Caco-2 (cell line): ENCODE measurements around the gene IGF2. TPM values are rescaled to one million over a fixed set of nuclear protein-coding genes. Genes with fewer than 3 reads are reported as not detected.

ENCODE experiments used
- BruUV-seq: library from RNA; stranded (reverse); fragments of 400-500 nt; replicated peaks from 2 replicates; lab custom pipeline; 2021; lab: Mats Ljungman, UMichigan
- CTCF ChIA-PET: fragments of 300-600 bp; sonication (Branson Sonifier 250); formaldehyde crosslinking; loops from one replicate; lab custom pipeline; 2022; ENCODE audit warnings: antibody characterized with exemption; lab: Charles Lee
- POLR2A ChIA-PET: fragments of 300-600 bp; sonication (Branson Sonifier 250); formaldehyde crosslinking; loops from one replicate; lab custom pipeline; 2022; ENCODE audit warnings: antibody characterized with exemption; lab: Charles Lee
- DNase-seq, 2 experiments: peaks; one replicate each; pipeline versions ENCODE4 v3.0.0 to v3.0.0-alpha.2; 2020 to 2022
- H3K27me3 ChIP-seq: replicated peaks from 2 replicates; pipeline ENCODE4 v1.6.0; 2011; ENCODE audit warnings: low read length; ENCODE audit not compliant: control insufficient read depth, insufficient read depth
- H3K36me3 ChIP-seq: 2 replicates; pipeline ENCODE4 v1.5.1; 2011; ENCODE audit warnings: low read length; ENCODE audit not compliant: control insufficient read depth, insufficient read depth
- H3K4me1 ChIP-seq: fragments of 250-450 bp; sonication (Bioruptor Pico); 2 replicates; pipeline ENCODE4 v1.5.1; 2020; ENCODE audit warnings: mild to moderate bottlenecking
- H3K4me3 ChIP-seq: 2 replicates; pipeline ENCODE4 v1.5.1; 2011; ENCODE audit warnings: low read depth, mild to moderate bottlenecking, control low read depth, low read length
- H3K9me3 ChIP-seq: fragments of 250-450 bp; sonication (Bioruptor Pico); 2 replicates; pipeline ENCODE4 v1.5.1; 2020; ENCODE audit warnings: mild to moderate bottlenecking, moderate library complexity
- H3K27ac Mint-ChIP-seq: one replicate; pipeline ENCODE4 v1.8.0; 2022; ENCODE audit warnings: mixed read lengths; ENCODE audit not compliant: unreplicated experiment
- H3K27me3 Mint-ChIP-seq: one replicate; pipeline ENCODE4 v1.8.0; 2022; ENCODE audit warnings: mixed read lengths; ENCODE audit not compliant: insufficient read depth, unreplicated experiment
- H3K36me3 Mint-ChIP-seq: one replicate; pipeline ENCODE4 v1.8.0; 2022; ENCODE audit warnings: mild to moderate bottlenecking, mixed read lengths; ENCODE audit not compliant: insufficient read depth, unreplicated experiment
- H3K4me1 Mint-ChIP-seq: one replicate; pipeline ENCODE4 v1.8.0; 2022; ENCODE audit warnings: low read depth, mixed read lengths; ENCODE audit not compliant: unreplicated experiment
- H3K4me3 Mint-ChIP-seq: one replicate; pipeline ENCODE4 v1.8.0; 2022; ENCODE audit warnings: mild to moderate bottlenecking, moderate library complexity, mixed read lengths; ENCODE audit not compliant: unreplicated experiment
- H3K9me3 Mint-ChIP-seq: one replicate; pipeline ENCODE4 v1.8.0; 2022; ENCODE audit warnings: mixed read lengths; ENCODE audit not compliant: unreplicated experiment
- intact Hi-C: fragments of 100-400 bp; cut with micrococcal nuclease; formaldehyde crosslinking; loops from one replicate; pipeline ENCODE4 v1.10.0; 2022; ENCODE audit not compliant: unreplicated experiment
- total RNA-seq: library from RNA; stranded (reverse); gene quantifications from 2 replicates; pipeline ENCODE4 v1.2.3, GENCODE V29; 2022
- TF ChIP-seq, protein P1 (sequence below), 2 experiments: fragments of 200-600 bp in 1 of 2; IDR thresholded peaks; 1 replicate in 1 of 2; 2 replicates in 1 of 2; pipeline versions ENCODE4 v1.5.1 to v1.8.0; 2011 to 2022; ENCODE audit warnings: antibody characterized with exemption in 1 of 2, control low read depth in 1 of 2, inconsistent platforms in 1 of 2, low read depth in 1 of 2, low read length in 1 of 2, mild to moderate bottlenecking in 1 of 2, moderate library complexity in 1 of 2; ENCODE audit not compliant: insufficient read depth in 1 of 2, severe bottlenecking in 1 of 2, unreplicated experiment in 1 of 2

Gene IGF2
- total RNA-seq, 1 experiment from 2014 or later = 1,397 TPM

- H3K27ac Mint-ChIP-seq = no peak overlapping the region
- DNase-seq = no peak
- no peak overlapping the region for H3K4me3 Mint-ChIP-seq
- Histone ChIP-seq H3K27me3 (no peaks in the 10 kb centered on the region), H3K9me3 (no peaks in the 10 kb centered on the region), H3K36me3 (no peaks in the 10 kb centered on the region), H3K4me1 (no peaks in the 10 kb centered on the region), H3K4me3 (no peak overlapping the region)
- H3K4me1 Mint-ChIP-seq = no peaks in the 10 kb centered on the region
- ChIA-PET POLR2A (no interaction called here), CTCF (no interaction called here)
- BruUV-seq = no TSS peak
- no peaks in the 10 kb centered on the region for H3K36me3 Mint-ChIP-seq
- intact Hi-C loops = no loop called here
- TF ChIP-seq, protein P1, sequence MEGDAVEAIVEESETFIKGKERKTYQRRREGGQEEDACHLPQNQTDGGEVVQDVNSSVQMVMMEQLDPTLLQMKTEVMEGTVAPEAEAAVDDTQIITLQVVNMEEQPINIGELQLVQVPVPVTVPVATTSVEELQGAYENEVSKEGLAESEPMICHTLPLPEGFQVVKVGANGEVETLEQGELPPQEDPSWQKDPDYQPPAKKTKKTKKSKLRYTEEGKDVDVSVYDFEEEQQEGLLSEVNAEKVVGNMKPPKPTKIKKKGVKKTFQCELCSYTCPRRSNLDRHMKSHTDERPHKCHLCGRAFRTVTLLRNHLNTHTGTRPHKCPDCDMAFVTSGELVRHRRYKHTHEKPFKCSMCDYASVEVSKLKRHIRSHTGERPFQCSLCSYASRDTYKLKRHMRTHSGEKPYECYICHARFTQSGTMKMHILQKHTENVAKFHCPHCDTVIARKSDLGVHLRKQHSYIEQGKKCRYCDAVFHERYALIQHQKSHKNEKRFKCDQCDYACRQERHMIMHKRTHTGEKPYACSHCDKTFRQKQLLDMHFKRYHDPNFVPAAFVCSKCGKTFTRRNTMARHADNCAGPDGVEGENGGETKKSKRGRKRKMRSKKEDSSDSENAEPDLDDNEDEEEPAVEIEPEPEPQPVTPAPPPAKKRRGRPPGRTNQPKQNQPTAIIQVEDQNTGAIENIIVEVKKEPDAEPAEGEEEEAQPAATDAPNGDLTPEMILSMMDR (IDR thresholded peaks at IDR 0.05; ENCODE audit: insufficient read depth in 1 of 2, low read depth in 1 of 2, low read length in 1 of 2, severe bottlenecking in 1 of 2, unreplicated experiment in 1 of 2) = no peak
- H3K9me3 Mint-ChIP-seq = no peaks in the 10 kb centered on the region
- no peaks in the 10 kb centered on the region for H3K27me3 Mint-ChIP-seq
Measured at GRCh38 chr11:2095198-2095520, 44.0 kb downstream of the IGF2 start.

DNA sequence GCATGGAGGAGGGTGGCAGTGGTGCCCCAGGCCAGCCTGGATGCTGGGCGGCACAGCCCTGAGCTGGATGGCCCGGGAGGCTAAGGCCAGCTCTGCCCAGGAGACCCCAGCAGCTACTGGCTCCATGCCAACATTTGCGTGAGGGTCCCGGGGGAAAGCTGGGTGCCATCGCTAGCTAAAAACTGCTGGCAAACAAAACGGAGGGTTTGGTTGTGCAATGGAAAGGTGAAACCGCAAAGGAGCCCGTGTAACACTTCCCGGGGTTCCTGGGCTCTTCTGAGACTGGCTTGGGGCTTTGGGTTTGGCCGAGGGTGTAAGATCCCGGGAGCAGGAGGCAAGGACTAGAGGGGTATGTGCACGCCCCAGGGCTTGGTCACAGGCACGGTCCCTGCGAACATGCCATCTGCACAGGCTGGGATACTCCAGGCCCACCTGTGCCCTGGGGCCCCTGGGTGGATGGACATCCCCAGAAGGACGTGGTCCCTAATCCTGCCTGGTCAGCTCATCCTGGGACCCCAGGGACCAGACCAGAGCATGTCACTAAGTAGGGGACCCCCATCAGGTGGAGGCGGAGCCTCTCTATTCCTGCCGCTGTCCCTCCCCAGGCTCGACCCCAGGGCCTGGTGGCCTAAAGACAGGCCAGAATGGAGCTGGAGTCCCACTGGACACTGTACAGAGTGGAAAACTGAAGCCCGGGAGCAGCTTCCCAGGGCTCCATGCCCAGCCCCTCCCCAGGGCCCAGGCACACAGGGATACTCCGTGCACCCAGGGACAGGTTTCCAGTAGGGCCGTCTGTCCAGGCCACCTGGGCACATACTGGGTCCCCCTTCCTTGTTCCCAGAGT, 44.6 kb downstream of the IGF2 start:
- Mint-ChIP-seq H3K9me3 (no peaks in the 10 kb centered on the region), H3K27ac (no peak overlapping the region), H3K4me3 (no peak overlapping the region), H3K4me1 (no peaks in the 10 kb centered on the region), H3K27me3 (no peaks in the 10 kb centered on the region), H3K36me3 (no peaks in the 10 kb centered on the region)
- H3K4me3 ChIP-seq = no peak overlapping the region
- H3K9me3 ChIP-seq = no peaks in the 10 kb centered on the region
- CTCF ChIA-PET = no interaction called here
- intact Hi-C loops = no loop called here
- no TSS peak for BruUV-seq
- H3K4me1 ChIP-seq = no peaks in the 10 kb centered on the region
- H3K36me3 ChIP-seq = no peaks in the 10 kb centered on the region
- H3K27me3 ChIP-seq = no peaks in the 10 kb centered on the region
- POLR2A ChIA-PET = no interaction called here
- TF ChIP-seq, protein P1 (IDR thresholded peaks at IDR 0.05; ENCODE audit: insufficient read depth in 1 of 2, low read depth in 1 of 2, low read length in 1 of 2, severe bottlenecking in 1 of 2, unreplicated experiment in 1 of 2) = no peak
- no peak for DNase-seq

GRCh38 chr11:2093575-2094353, 45.4 kb downstream of the IGF2 start:
- Mint-ChIP-seq H3K27me3 (no peaks in the 10 kb centered on the region), H3K4me1 (no peaks in the 10 kb centered on the region), H3K9me3 (no peaks in the 10 kb centered on the region), H3K27ac (no peak overlapping the region), H3K36me3 (no peaks in the 10 kb centered on the region), H3K4me3 (no peak overlapping the region)
- Histone ChIP-seq H3K4me3 (no peak overlapping the region), H3K4me1 (no peaks in the 10 kb centered on the region), H3K27me3 (no peaks in the 10 kb centered on the region), H3K36me3 (no peaks in the 10 kb centered on the region), H3K9me3 (no peaks in the 10 kb centered on the region)
- CTCF ChIA-PET = no interaction called here
- intact Hi-C loops = no loop called here
- TF ChIP-seq, protein P1 (IDR thresholded peaks at IDR 0.05; ENCODE audit: insufficient read depth in 1 of 2, low read depth in 1 of 2, low read length in 1 of 2, severe bottlenecking in 1 of 2, unreplicated experiment in 1 of 2) = no peak
- no peak for DNase-seq
- no TSS peak for BruUV-seq
- POLR2A ChIA-PET = no interaction called here
